ENCODE data around the gene BANF2. TPM values are rescaled to one million over a fixed set of nuclear protein-coding genes. Genes with fewer than 3 reads are reported as not detected.

BANF2 gene
- total RNA-seq, 1 experiment from 2014 or later, result not detected

DNA sequence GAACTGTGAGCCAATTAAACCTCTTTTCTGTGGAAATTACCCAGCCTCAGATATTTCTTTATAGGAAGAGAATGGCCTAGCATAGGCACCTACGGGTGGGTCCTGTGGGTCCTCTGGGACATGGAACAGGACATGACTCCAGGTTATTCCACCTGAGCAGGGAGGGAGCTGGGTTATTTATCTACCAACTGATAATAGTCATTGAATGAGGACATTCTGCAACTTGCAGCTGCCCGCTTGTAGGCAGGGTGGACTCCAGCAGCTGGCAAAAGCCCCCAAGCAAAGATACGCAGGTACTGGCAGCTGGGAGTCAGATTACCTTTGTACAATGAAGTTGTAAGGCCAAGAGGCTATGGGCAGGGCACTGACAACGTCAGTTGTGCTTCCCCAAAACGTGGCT is 1.4 kb upstream of the BANF2 start:
- no peaks in the 10 kb centered on the region for H3K9me3 ChIP-seq (ENCODE audit: control insufficient read depth, low read depth, low read length)
- no peaks in the 10 kb centered on the region for H3K79me1 ChIP-seq (ENCODE audit: insufficient read depth, low read depth, low read length, poor library complexity, severe bottlenecking)
- Mint-ChIP-seq H3K36me3 (ENCODE audit: insufficient read depth in 1 of 3, low read depth in 3 of 3) (peaks cover 0 to 2% (median 0%) of the 10 kb centered on the region in 3 experiments; a peak in 2 of 7 replicates), H3K4me3 (no peak overlapping the region), H3K27me3 (ENCODE audit: low read depth) (peaks cover 10% of the 10 kb centered on the region), H3K9me3 (peaks cover 0 to 7% of the 10 kb centered on the region in 2 experiments; a peak in 2 of 5 replicates), H3K4me1 (peaks cover 6% of the 10 kb centered on the region in 2 experiments), H3K27ac (no peak overlapping the region)
- WGBS (ENCODE audit: extremely low coverage, insufficient read length, low lambda C conversion rate), result no CpG with 5 or more reads among the region's 5 CpGs
- no peaks in the 10 kb centered on the region for H4K20me1 ChIP-seq (ENCODE audit: control insufficient read depth, insufficient read depth, insufficient read length)
- no peak overlapping the region for H2BK5ac ChIP-seq (ENCODE audit: insufficient read length, low read length)
- DNase-seq, result no peak
- no peak overlapping the region for H2AFZ ChIP-seq (ENCODE audit: low read length)
- no peak for TF ChIP-seq CTCF (conservative IDR thresholded peaks at IDR 0.05)
- H3K4me2 ChIP-seq (ENCODE audit: insufficient read depth, insufficient read length, low read length), result no peak overlapping the region
- no peak overlapping the region for H3K18ac ChIP-seq (ENCODE audit: insufficient read length, low read depth, low read length)
- no peak overlapping the region for H2AK5ac ChIP-seq (ENCODE audit: insufficient read length, low read length)
- no peak overlapping the region for H4K5ac ChIP-seq (ENCODE audit: insufficient read length, low read depth, low read length)
- no peak overlapping the region for H3T11ph ChIP-seq (ENCODE audit: low read length)
- no peak overlapping the region for H3K4ac ChIP-seq (ENCODE audit: low read depth, low read length)
- H2BK120ac ChIP-seq (ENCODE audit: low read depth, low read length, poor library complexity, severe bottlenecking), result no peak overlapping the region
- H4K8ac ChIP-seq (replicated peaks; ENCODE audit: insufficient read length, low read depth, low read length), result no peak overlapping the region
- H3K27ac ChIP-seq (ENCODE audit: insufficient read length, low read depth, low read length), result no peak overlapping the region
- H4K91ac ChIP-seq (ENCODE audit: insufficient read length, low read depth, low read length), result no peak overlapping the region
- H3K27me3 ChIP-seq (ENCODE audit: insufficient read depth, low read length), result no peaks in the 10 kb centered on the region
- no peak overlapping the region for H3K56ac ChIP-seq (ENCODE audit: insufficient read length, low read depth, low read length)
- peaks cover 5% of the 10 kb centered on the region; the same call in 1 of the 2 replicates for H3K4me1 ChIP-seq (ENCODE audit: insufficient read depth, low read length)
- no peak overlapping the region for H2BK12ac ChIP-seq (ENCODE audit: insufficient read length, low read depth, low read length)
- no peak overlapping the region for H3K14ac ChIP-seq (ENCODE audit: insufficient read depth, low read length)
- no peaks in the 10 kb centered on the region for H3K79me2 ChIP-seq (ENCODE audit: insufficient read depth, low read length)
- no peak overlapping the region for H2BK15ac ChIP-seq (ENCODE audit: low read depth, low read length)
- no peaks in the 10 kb centered on the region for H3K23me2 ChIP-seq (ENCODE audit: insufficient read length, low read depth, low read length, poor library complexity, severe bottlenecking)
- H3K9ac ChIP-seq (ENCODE audit: extremely low read depth, insufficient read length, low read length), result no peak overlapping the region
- H2BK20ac ChIP-seq (ENCODE audit: low read depth, low read length, poor library complexity, severe bottlenecking), result no peak overlapping the region
- no peak overlapping the region for H3K23ac ChIP-seq (ENCODE audit: insufficient read length, low read depth, low read length)
